Measurements from ENCODE around the gene TBC1D22B. TPM values are rescaled to one million over a fixed set of nuclear protein-coding genes. Genes with fewer than 3 reads are reported as not detected.
A peak's percentile ranks its signal among the peaks of the same experiment; 100 is the strongest.

TBC1D22B gene
- total and polyA plus RNA-seq, 9 of the 15 experiments (the other 6 are each of a cell fraction or from before 2014, with no cell fraction given): 4.8 to 24.2 (median 13.5) TPM

- TF ChIP-seq ATF4 (CRISPR knock-in tag; IDR thresholded peaks at IDR 0.05): no peak
- 0 out of 4 replicates have a peak, but pooled peaks of 1 of the 2 experiments have one; percentile 27 for TF ChIP-seq ZMIZ1 (IDR thresholded peaks at IDR 0.05; ENCODE audit: low read depth in 2 of 2, low read length in 2 of 2)
- TF ChIP-seq ZNF668 (CRISPR knock-in tag; IDR thresholded peaks at IDR 0.05): no peak
- TF ChIP-seq ELF1 (tag; IDR thresholded peaks at IDR 0.05): no peak
- 0 out of 2 replicates have a peak, but pooled peaks have one; percentile 5 for TF ChIP-seq NR2F6 (CRISPR knock-in tag; IDR thresholded peaks at IDR 0.05)
- TF ChIP-seq CTCF (IDR thresholded peaks at IDR 0.05 in 2 of 3, conservative IDR thresholded peaks at IDR 0.05 in 1 of 3; ENCODE audit: insufficient read depth in 2 of 3, low read depth in 1 of 3, low read length in 3 of 3): peak; percentile 73 to 86 (median 82)
- peak; percentile 47 for TF ChIP-seq MAFG (tag; conservative IDR thresholded peaks at IDR 0.05)
- TF ChIP-seq RCOR1 (IDR thresholded peaks at IDR 0.05; ENCODE audit: borderline replicate concordance in 1 of 2, low read depth in 2 of 2, low read length in 2 of 2): peak in 1 of 2 experiments; percentile 67; a peak in 1 of 4 replicates
- no peak for TF ChIP-seq ARHGAP35 (IDR thresholded peaks at IDR 0.05; ENCODE audit: partially characterized antibody)
- peak; percentile 50; the same call in 1 of the 2 replicates for TF ChIP-seq MIER1 (IDR thresholded peaks at IDR 0.05; ENCODE audit: low read depth)
- TF ChIP-seq TARDBP (IDR thresholded peaks at IDR 0.05): peak; percentile 30; the same call in 1 of the 2 replicates
- no peak for TF ChIP-seq ZNF444 (CRISPR knock-in tag; IDR thresholded peaks at IDR 0.05)
- TF ChIP-seq ARNT (IDR thresholded peaks at IDR 0.05): 0 out of 4 replicates have a peak, but pooled peaks of 1 of the 2 experiments have one; percentile 42
- 0 out of 4 replicates have a peak, but pooled peaks of 1 of the 2 experiments have one; percentile 25 for TF ChIP-seq SRF (CRISPR knock-in tag; IDR thresholded peaks at IDR 0.05)
- TF ChIP-seq ATF7 (IDR thresholded peaks at IDR 0.05): 0 out of 2 replicates have a peak, but pooled peaks have one; percentile 19
Measured at GRCh38 chr6:37303891-37304503, 46.4 kb downstream of the TBC1D22B start (continued).
